GM12891 (cell line): ENCODE results near the gene SLC35G3.
"Not testable (repeated sequence)": the region's sequence is repeated elsewhere in the genome, so short reads cannot be mapped to it uniquely, and the experiment has no call there.

ENCODE experiments used
- DNase-seq: peaks from one replicate; pipeline ENCODE4 v3.0.0; 2011; ENCODE audit warnings: low spot score; ENCODE audit not compliant: insufficient read length
- FAIRE-seq: peaks from 2 replicates; lab custom pipeline; 2011; peaks lifted over from hg19 to GRCh38; lab: Jason Lieb, UNC
- PAX5 ChIP-seq: IDR thresholded peaks from 2 replicates; pipeline ENCODE4 v1.6.1; 2011; ENCODE audit warnings: low read length, moderate library complexity, mild to moderate bottlenecking; ENCODE audit not compliant: insufficient read depth, severe bottlenecking
- POLR2A ChIP-seq: IDR thresholded peaks from 2 replicates; pipeline ENCODE4 v1.6.1; 2011; ENCODE audit warnings: low read depth, low read length, control low read depth
- POLR2AphosphoS5 ChIP-seq: IDR thresholded peaks from 2 replicates; pipeline ENCODE4 v1.6.1; 2011; ENCODE audit warnings: low read depth, low read length, control low read depth
- POU2F2 ChIP-seq: IDR thresholded peaks from 2 replicates; pipeline ENCODE4 v1.6.1; 2011; ENCODE audit warnings: low read depth, mild to moderate bottlenecking, control low read depth, low read length, moderate library complexity
- SPI1 ChIP-seq: IDR thresholded peaks from 2 replicates; pipeline ENCODE4 v1.6.1; 2011; ENCODE audit warnings: low read depth, low read length, control low read depth
- TAF1 ChIP-seq: IDR thresholded peaks from 2 replicates; pipeline ENCODE4 v1.6.1; 2011; ENCODE audit warnings: low read depth, low read length, control low read depth

The SLC35G3 gene

DNA sequence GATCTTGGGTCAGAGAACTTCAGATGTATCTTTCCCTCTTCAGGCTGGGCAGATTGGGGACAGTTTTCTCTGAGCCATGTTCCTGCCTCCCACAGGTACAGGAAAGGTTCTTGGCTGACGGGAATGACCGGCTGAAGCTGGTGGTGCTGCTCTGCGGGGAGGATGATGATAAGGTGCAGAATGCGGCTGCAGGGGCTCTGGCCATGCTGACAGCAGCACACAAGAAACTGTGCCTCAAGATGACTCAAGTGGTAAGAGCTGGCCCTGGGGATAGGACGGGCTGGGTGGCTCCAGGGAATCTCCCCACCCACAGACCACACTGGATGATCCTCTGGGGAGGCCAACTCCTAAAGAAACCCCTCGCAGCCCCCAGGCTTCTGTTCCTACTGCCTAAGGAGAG, 10.9 kb downstream of the SLC35G3 start:
- FAIRE-seq (no peak), DNase-seq (no peak)
- TF ChIP-seq SPI1 (no peak), POLR2A (no peak), POLR2AphosphoS5 (no peak), PAX5 (no peak), POU2F2 (no peak), TAF1 (no peak)

DNA sequence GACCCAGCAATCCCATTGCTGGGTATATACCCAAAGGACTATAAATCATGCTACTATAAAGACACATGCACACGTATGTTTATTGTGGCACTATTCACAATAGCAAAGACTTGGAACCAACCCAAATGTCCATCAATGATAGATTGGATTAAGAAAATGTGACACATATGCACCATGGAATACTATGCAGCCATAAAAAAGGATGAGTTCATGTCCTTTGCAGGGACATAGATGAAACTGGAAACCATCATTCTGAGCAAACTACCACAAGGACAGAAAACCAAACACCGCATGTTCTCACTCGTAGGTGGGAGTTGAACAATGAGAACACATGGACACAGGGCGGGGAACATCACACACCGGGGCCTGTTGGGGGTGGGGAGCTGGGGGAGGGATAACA, 14.8 kb downstream of the SLC35G3 start:
- FAIRE-seq, DNase-seq: not testable (repeated sequence)

DNA sequence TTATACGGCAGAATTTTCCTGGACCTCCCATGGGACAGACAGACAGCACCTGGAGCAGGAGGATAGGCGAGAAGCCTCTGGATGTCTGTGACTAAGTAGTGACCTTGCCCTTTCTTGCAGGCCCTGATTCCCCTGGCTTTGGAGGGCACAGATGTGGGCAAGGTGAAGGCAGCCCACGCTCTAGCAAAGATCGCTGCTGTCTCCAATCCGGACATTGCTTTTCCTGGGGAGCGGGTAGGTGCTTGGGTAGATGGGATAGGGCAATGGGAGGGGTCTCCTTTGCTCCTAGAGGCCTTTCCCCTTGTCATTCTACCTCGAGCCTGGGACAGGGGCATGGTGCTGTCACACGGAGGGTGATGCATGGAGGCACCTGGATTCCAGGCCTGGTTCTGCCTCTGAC, 17.3 kb downstream of the SLC35G3 start:
- DNase-seq (no peak), FAIRE-seq (no peak)
- TF ChIP-seq PAX5 (no peak), POU2F2 (no peak), TAF1 (no peak), SPI1 (no peak), POLR2AphosphoS5 (no peak), POLR2A (no peak)

DNA sequence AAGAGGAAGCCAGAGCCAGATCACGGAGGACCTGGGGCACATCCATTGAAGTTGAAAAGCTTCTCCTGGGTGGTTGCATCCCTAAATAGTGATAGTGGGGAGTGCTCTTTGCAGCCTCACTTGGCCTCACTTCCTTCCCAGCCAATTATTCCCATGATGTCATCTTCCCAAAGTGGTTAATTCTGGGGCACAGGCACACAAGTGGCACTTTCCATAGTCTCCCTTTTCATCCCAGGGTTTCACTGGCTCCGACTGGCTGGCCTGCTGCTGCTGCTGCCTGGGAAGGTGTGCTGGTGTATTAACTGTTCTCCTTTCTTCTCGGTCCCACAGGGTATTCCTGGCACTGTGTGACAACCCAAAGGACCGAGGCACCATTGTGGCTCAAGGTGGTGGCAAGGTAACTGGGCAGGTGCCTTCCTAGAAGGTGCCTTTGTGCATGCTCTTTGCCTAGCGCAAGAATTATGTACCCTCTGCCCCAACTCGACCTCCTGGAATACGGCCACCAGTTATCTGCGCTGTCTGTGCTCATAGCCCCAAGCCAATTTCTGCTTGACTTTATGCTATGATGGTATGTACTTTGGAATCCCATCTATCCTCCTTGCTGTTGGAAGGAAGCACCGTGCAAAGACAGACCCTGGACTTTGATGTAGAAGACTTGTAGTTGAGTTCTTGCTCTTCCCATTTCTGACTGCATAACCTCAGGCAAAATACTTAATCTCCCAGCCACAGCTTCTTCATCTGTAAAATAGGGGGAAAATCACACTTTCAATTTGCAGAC, 18.4 kb downstream of the SLC35G3 start:
- FAIRE-seq = no peak
- TF ChIP-seq TAF1 (no peak), POU2F2 (no peak), POLR2AphosphoS5 (no peak), PAX5 (no peak), SPI1 (no peak), POLR2A (no peak)
- no peak for DNase-seq

DNA sequence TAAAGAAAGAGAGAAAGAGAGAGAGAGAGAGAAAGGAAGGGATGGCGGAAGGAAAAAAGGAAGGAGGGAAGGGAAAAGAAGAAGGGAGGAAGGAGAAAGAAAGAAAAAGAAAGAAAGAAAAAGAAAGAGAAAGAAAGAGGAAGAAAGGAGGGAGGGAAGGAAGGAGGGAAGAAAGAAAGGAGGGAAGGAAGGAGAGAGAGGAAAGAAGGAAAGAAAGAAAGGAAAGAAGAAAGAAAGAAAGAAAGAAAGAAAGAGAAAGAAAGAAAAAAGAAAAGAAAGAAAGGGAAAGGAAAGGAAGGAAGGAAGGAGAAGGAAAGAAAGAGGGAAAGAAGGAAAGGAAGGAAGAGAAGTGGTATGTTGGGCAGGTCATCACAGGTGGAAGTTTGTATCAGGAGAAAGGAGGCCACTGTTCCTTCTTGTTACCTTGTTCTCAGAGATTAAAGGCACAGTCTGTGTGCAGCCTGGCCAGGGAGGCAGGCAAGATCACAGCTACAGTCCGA, 19.3 kb downstream of the SLC35G3 start:
- DNase-seq = no peak
- no peak for TF ChIP-seq POU2F2
- no peak for TF ChIP-seq POLR2AphosphoS5
- no peak for TF ChIP-seq SPI1
- no peak for TF ChIP-seq TAF1
- no peak for TF ChIP-seq POLR2A
- no peak for TF ChIP-seq PAX5
- no peak for FAIRE-seq

DNA sequence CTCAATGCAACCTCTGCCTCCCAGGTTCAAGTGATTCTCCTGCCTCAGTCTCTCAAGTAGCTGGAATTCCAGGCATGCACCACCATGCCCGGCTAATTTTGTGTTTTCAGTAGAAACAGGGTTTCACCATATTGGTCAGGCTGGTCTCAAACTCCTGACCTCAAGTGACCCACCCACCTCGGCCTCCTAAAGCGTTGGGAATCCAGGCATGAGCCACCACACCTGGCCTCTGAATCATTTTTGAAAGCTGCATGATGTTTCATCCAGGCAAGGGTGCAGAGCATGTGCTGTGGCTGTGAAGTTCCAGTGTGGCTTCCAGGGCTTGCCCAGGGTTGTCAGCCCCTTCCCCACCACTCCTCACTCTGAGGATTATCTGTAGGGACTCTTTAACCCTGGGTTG, 21.9 kb downstream of the SLC35G3 start:
- DNase-seq, FAIRE-seq: not testable (repeated sequence)

DNA sequence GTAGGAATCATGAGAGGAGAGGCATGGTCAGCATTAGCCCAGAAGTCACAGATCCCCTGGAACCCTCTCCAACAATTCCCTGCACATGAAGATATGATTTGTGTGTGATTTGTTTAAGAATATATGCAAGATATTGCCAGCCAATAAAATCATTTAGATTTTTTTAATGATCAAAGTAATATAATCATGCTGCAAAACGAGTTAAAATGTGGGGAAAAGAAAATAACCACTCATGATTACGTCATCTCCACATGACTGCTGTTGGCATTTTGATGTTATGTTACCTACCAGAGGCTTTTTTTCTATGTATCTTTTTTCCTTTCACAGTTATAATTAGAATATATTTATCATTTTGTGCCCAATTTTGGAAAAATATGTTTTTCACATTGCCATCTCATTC, 22.4 kb downstream of the SLC35G3 start:
- DNase-seq (no peak), FAIRE-seq (no peak)
- no peak for TF ChIP-seq POLR2AphosphoS5
- TF ChIP-seq TAF1 = no peak
- no peak for TF ChIP-seq PAX5
- no peak for TF ChIP-seq SPI1
- TF ChIP-seq POLR2A = no peak
- TF ChIP-seq POU2F2 = no peak

DNA sequence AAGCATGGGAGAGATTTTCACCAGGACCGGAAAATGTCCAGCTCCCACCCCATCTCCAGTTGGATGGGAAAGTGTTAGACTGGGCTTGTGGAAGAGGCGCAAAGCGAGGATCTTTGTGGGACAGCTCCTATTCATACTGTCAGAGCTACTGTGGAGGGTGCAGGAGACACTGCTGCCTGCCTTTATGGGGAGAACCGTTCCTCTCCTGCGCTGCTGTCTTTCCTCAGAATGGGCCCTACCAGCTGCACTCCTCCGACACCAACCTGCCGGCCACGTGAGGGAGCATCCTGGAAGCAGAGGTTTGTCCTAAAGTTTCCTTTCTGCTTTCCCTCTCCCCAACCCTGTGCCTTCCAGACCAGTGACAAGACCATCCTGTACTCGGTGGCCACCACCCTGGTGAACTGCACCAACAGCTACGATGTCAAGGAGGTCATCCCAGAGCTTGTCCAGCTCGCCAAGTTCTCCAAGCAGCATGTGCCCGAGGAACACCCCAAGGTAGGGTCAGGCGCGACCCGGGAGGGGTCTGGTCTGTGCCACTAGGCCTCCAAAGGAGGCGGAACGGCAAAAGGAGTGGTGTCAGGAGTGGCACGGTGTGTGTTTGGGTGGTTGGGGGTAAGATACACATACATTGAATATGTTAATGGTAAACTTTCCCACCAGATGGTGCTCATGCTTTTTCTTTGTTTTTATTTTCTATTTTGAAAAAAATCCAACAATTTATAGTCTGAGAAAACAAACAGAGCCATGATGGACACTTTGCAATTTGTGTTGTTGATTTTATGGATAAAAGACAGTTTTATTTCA, 23.0 kb downstream of the SLC35G3 start:
- TF ChIP-seq POLR2A = no peak
- TF ChIP-seq POU2F2 = no peak
- no peak for TF ChIP-seq SPI1
- no peak for TF ChIP-seq PAX5
- no peak for TF ChIP-seq TAF1
- TF ChIP-seq POLR2AphosphoS5 = no peak
- FAIRE-seq (peak; percentile 35), DNase-seq (peak; percentile 33)

DNA sequence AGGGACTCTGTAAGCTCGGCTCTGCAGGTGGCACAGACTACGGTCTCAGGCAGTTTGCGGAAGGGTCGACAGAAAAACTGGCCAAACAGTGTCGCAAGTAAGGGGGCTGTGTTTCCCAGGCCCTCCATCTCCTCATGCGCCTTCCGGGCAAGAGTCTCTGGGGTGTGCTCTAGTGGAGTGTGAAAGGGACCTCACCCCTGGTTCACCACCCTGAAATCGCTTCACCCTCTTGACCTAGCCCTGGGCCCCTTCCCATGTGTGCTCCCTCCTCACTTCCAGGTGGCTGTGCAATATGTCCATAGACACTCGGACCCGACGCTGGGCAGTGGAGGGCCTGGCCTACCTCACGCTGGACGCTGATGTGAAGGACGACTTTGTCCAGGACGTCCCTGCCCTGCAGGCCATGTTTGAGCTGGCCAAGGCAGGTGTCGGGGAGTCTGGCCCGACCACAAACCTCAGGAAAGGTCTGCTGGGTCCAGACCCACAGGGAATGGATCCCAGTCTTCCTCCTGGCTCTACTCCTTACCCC, 24.3 kb downstream of the SLC35G3 start:
- DNase-seq (no peak), FAIRE-seq (no peak)
- TF ChIP-seq POU2F2 (no peak), POLR2AphosphoS5 (no peak), SPI1 (no peak), POLR2A (no peak), TAF1 (no peak), PAX5 (no peak)

DNA sequence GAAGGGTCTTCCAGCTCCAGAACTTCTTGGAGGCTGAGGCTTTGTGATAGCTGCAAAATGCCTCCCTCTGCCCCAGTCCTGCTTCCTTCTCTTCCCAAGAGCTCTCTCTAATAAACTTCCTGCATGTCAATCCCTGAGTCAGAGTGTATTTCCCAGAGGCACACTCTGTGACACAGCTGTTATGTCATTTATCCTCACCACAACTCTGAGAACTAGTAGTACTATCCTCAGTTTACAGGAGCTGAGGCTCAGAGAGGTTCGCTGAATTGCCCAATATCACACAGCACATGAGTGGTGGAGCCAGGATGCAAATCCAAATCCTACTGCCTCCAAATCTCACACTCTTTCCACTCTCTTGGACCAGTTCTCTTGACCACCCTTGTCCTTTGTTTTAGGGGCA, 26.5 kb downstream of the SLC35G3 start:
- TF ChIP-seq POLR2AphosphoS5 = no peak
- DNase-seq (no peak), FAIRE-seq (no peak)
